ENCODE results near the gene OR2AG2.

GRCh38 chr11:6746086-6746618, 25.6 kb downstream of the OR2AG2 start:
- no peak for TF ChIP-seq COPS2 (conservative IDR thresholded peaks at IDR 0.05)
- TF ChIP-seq, protein P1, sequence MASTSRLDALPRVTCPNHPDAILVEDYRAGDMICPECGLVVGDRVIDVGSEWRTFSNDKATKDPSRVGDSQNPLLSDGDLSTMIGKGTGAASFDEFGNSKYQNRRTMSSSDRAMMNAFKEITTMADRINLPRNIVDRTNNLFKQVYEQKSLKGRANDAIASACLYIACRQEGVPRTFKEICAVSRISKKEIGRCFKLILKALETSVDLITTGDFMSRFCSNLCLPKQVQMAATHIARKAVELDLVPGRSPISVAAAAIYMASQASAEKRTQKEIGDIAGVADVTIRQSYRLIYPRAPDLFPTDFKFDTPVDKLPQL (IDR thresholded peaks at IDR 0.05; ENCODE audit: extremely low read depth, insufficient read length), result no peak
- TF ChIP-seq, protein P2, sequence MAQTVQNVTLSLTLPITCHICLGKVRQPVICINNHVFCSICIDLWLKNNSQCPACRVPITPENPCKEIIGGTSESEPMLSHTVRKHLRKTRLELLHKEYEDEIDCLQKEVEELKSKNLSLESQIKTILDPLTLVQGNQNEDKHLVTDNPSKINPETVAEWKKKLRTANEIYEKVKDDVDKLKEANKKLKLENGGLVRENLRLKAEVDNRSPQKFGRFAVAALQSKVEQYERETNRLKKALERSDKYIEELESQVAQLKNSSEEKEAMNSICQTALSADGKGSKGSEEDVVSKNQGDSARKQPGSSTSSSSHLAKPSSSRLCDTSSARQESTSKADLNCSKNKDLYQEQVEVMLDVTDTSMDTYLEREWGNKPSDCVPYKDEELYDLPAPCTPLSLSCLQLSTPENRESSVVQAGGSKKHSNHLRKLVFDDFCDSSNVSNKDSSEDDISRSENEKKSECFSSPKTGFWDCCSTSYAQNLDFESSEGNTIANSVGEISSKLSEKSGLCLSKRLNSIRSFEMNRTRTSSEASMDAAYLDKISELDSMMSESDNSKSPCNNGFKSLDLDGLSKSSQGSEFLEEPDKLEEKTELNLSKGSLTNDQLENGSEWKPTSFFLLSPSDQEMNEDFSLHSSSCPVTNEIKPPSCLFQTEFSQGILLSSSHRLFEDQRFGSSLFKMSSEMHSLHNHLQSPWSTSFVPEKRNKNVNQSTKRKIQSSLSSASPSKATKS (CRISPR knock-in tag; IDR thresholded peaks at IDR 0.05), result no peak
- no peak for TF ChIP-seq ZNF644 (tag; IDR thresholded peaks at IDR 0.05; ENCODE audit: low read depth)

Data from K562 (cell line).